HEK293 (cell line): ENCODE measurements around the gene GNB5.

ENCODE experiments used
- CTCF ChIA-PET: fragments of 350-600 bp; formaldehyde crosslinking; extraction: SDS; loops from one replicate; lab custom pipeline; 2021; ENCODE audit warnings: antibody characterized with exemption; lab: Yijun Ruan, JAX
- POLR2A ChIA-PET: fragments of 300-600 bp; formaldehyde crosslinking; extraction: SDS; loops from one replicate; lab custom pipeline; 2020; ENCODE audit warnings: antibody characterized with exemption, inconsistent platforms; lab: Yijun Ruan, JAX
- H3K27ac ChIP-seq: fragments of 200-500 bp; sonication (Bioruptor generic); 2 replicates; pipeline ENCODE4 v1.5.1; 2014; ENCODE audit warnings: low read depth, low read length, control low read depth, inconsistent platforms; ENCODE audit errors: extremely low read depth
- H3K36me3 ChIP-seq, 2 experiments: fragments of 200-500 bp in 1 of 2; sonication (Bioruptor generic) in 1 of 2; 1 replicate in 1 of 2; 2 replicates in 1 of 2; pipeline ENCODE4 v1.5.1; 2014 to 2017; ENCODE audit warnings: inconsistent platforms in 2 of 2, low read length in 2 of 2; ENCODE audit not compliant: control insufficient read depth in 2 of 2, insufficient read depth in 1 of 2
- H3K4me1 ChIP-seq: fragments of 200-500 bp; sonication (Bioruptor generic); 2 replicates; pipeline ENCODE4 v1.5.1; 2014; ENCODE audit warnings: mild to moderate bottlenecking, low read length, inconsistent platforms; ENCODE audit not compliant: control insufficient read depth, insufficient read depth
- H3K4me3 ChIP-seq: 2 replicates; pipeline ENCODE4 v1.5.1; 2011; ENCODE audit warnings: low read depth, mild to moderate bottlenecking, control low read depth, low read length, moderate library complexity
- H3K9me3 ChIP-seq: fragments of 200-500 bp; sonication (Bioruptor generic); 2 replicates; pipeline ENCODE4 v1.5.1; 2014; ENCODE audit warnings: low read depth, low read length, inconsistent platforms; ENCODE audit not compliant: control insufficient read depth, insufficient read depth
- FEZF1 ChIP-seq: fragments of 450-650 bp; formaldehyde crosslinking; IDR thresholded peaks from 2 replicates; pipeline ENCODE4 v1.5.1; 2016; ENCODE audit warnings: missing biosample characterization, missing genetic modification characterization
- HOXA7 ChIP-seq: sonication (generic); formaldehyde crosslinking; IDR thresholded peaks from 2 replicates; pipeline ENCODE4 v1.8.1; 2022; ENCODE audit warnings: missing genetic modification reagents, borderline replicate concordance
- IKZF3 ChIP-seq: fragments of 450-650 bp; IDR thresholded peaks from 2 replicates; pipeline ENCODE4 v1.5.0; 2018; ENCODE audit warnings: missing biosample characterization, mild to moderate bottlenecking, missing genetic modification characterization, moderate library complexity
- KLF9 ChIP-seq: fragments of 450-650 bp; formaldehyde crosslinking; IDR thresholded peaks from 2 replicates; pipeline ENCODE4 v1.5.1; 2016; ENCODE audit warnings: missing biosample characterization, missing genetic modification characterization, low read depth
- MZF1 ChIP-seq: fragments of 450-650 bp; formaldehyde crosslinking; IDR thresholded peaks from 2 replicates; pipeline ENCODE4 v1.5.1; 2017; ENCODE audit warnings: missing biosample characterization, missing genetic modification characterization, borderline replicate concordance
- OSR2 ChIP-seq: fragments of 450-650 bp; formaldehyde crosslinking; IDR thresholded peaks from 2 replicates; pipeline ENCODE4 v1.5.1; 2016; ENCODE audit warnings: missing biosample characterization, missing genetic modification characterization
- SCRT1 ChIP-seq: fragments of 450-650 bp; formaldehyde crosslinking; IDR thresholded peaks from 2 replicates; pipeline ENCODE4 v1.5.1; 2016; ENCODE audit warnings: missing biosample characterization, missing genetic modification characterization, borderline replicate concordance
- YY2 ChIP-seq: fragments of 450-650 bp; formaldehyde crosslinking; IDR thresholded peaks from 2 replicates; pipeline ENCODE4 v1.5.1; 2016; ENCODE audit warnings: missing biosample characterization, missing genetic modification characterization
- ZBTB44 ChIP-seq: fragments of 450-650 bp; IDR thresholded peaks from 2 replicates; pipeline ENCODE4 v1.5.1; 2018; ENCODE audit warnings: missing biosample characterization, mild to moderate bottlenecking, missing genetic modification characterization
- ZEB2 ChIP-seq: fragments of 450-650 bp; formaldehyde crosslinking; IDR thresholded peaks from 2 replicates; pipeline ENCODE4 v1.5.1; 2016; ENCODE audit warnings: missing biosample characterization, missing genetic modification characterization
- ZNF157 ChIP-seq: fragments of 450-650 bp; formaldehyde crosslinking; IDR thresholded peaks from 2 replicates; pipeline ENCODE4 v1.5.1; 2016; ENCODE audit warnings: missing biosample characterization, missing genetic modification characterization
- ZNF23 ChIP-seq: fragments of 450-650 bp; formaldehyde crosslinking; IDR thresholded peaks from 2 replicates; pipeline ENCODE4 v1.5.1; 2016; ENCODE audit warnings: missing biosample characterization, missing genetic modification characterization, borderline replicate concordance
- ZNF26 ChIP-seq: fragments of 450-650 bp; formaldehyde crosslinking; IDR thresholded peaks from 2 replicates; pipeline ENCODE4 v1.5.1; 2016; ENCODE audit warnings: missing biosample characterization, missing genetic modification characterization
- ZNF266 ChIP-seq: fragments of 450-650 bp; formaldehyde crosslinking; IDR thresholded peaks from 2 replicates; pipeline ENCODE4 v1.5.1; 2016; ENCODE audit warnings: missing biosample characterization, missing genetic modification characterization, low read depth
- ZNF341 ChIP-seq: fragments of 450-650 bp; formaldehyde crosslinking; IDR thresholded peaks from 2 replicates; pipeline ENCODE4; 2016; ENCODE audit warnings: low read depth, missing biosample characterization, missing genetic modification characterization
- ZNF362 ChIP-seq: fragments of 450-650 bp; formaldehyde crosslinking; IDR thresholded peaks from 2 replicates; pipeline ENCODE4 v1.5.1; 2016; ENCODE audit warnings: missing biosample characterization, missing genetic modification characterization
- ZNF404 ChIP-seq: fragments of 450-650 bp; formaldehyde crosslinking; IDR thresholded peaks from 2 replicates; pipeline ENCODE4 v1.5.1; 2017; ENCODE audit warnings: missing biosample characterization, missing genetic modification characterization
- ZNF558 ChIP-seq: fragments of 450-650 bp; formaldehyde crosslinking; IDR thresholded peaks from 2 replicates; pipeline ENCODE4 v1.5.1; 2016; ENCODE audit warnings: missing biosample characterization, missing genetic modification characterization
- ZNF580 ChIP-seq: fragments of 450-650 bp; formaldehyde crosslinking; IDR thresholded peaks from 2 replicates; pipeline ENCODE4 v1.5.1; 2016; ENCODE audit warnings: missing biosample characterization, missing genetic modification characterization
- ZNF624 ChIP-seq: fragments of 450-650 bp; formaldehyde crosslinking; IDR thresholded peaks from 2 replicates; pipeline ENCODE4 v1.5.1; 2017; ENCODE audit warnings: missing biosample characterization, missing genetic modification characterization
- ZNF629 ChIP-seq: fragments of 450-650 bp; formaldehyde crosslinking; IDR thresholded peaks from 2 replicates; pipeline ENCODE4 v1.5.1; 2017; ENCODE audit warnings: missing biosample characterization, missing genetic modification characterization
- ZNF654 ChIP-seq: fragments of 450-650 bp; formaldehyde crosslinking; IDR thresholded peaks from 2 replicates; pipeline ENCODE4 v1.5.1; 2016; ENCODE audit warnings: low read depth, missing biosample characterization, missing genetic modification characterization
- ZNF707 ChIP-seq: fragments of 450-650 bp; formaldehyde crosslinking; IDR thresholded peaks from 2 replicates; pipeline ENCODE4 v1.5.1; 2016; ENCODE audit warnings: missing biosample characterization, missing genetic modification characterization
- ZNF747 ChIP-seq: fragments of 450-650 bp; formaldehyde crosslinking; IDR thresholded peaks from 2 replicates; pipeline ENCODE4 v1.5.1; 2016; ENCODE audit warnings: missing biosample characterization, missing genetic modification characterization
- ZNF837 ChIP-seq: fragments of 450-650 bp; formaldehyde crosslinking; IDR thresholded peaks from 2 replicates; pipeline ENCODE4 v1.5.1; 2016; ENCODE audit warnings: missing biosample characterization, missing genetic modification characterization
- ZSCAN23 ChIP-seq: fragments of 450-650 bp; formaldehyde crosslinking; IDR thresholded peaks from 2 replicates; pipeline ENCODE4 v1.5.1; 2016; ENCODE audit warnings: missing biosample characterization, missing genetic modification characterization

GNB5 gene

GRCh38 chr15:52178765-52179164, 12.4 kb downstream of the GNB5 start:
- ChIA-PET CTCF (interaction anchor here (0.9 to 1.5 kb wide), 3 partner anchors 30 to 39 kb away, joined by 4 to 5 read pairs (median 4); no protein-coding TSS in a partner anchor), POLR2A (no interaction called here)
- Histone ChIP-seq H3K4me1 (no peaks in the 10 kb centered on the region), H3K4me3 (peak overlapping the region; percentile 83), H3K36me3 (no peaks in the 10 kb centered on the region), H3K27ac (no peak overlapping the region; the same call in 1 of the 2 replicates), H3K9me3 (no peaks in the 10 kb centered on the region)
- TF ChIP-seq SCRT1 (tag by site-specific recombination) (no peak), ZNF707 (tag by site-specific recombination) (no peak), HOXA7 (CRISPR knock-in tag) (no peak), ZNF23 (tag by site-specific recombination) (no peak), ZNF624 (no peak), ZNF629 (tag by site-specific recombination) (no peak), ZNF558 (tag by site-specific recombination) (no peak), YY2 (tag by site-specific recombination) (no peak), ZNF157 (tag by site-specific recombination) (no peak), KLF9 (tag by site-specific recombination) (no peak), ZNF404 (no peak), ZNF654 (tag by site-specific recombination) (no peak), ZNF837 (tag by site-specific recombination) (no peak), OSR2 (no peak), ZNF747 (tag by site-specific recombination) (no peak), MZF1 (tag by site-specific recombination) (no peak), ZNF26 (tag by site-specific recombination) (no peak)

- H3K9me3 ChIP-seq: no peaks in the 10 kb centered on the region
- no peaks in the 10 kb centered on the region for H3K4me1 ChIP-seq
- no peak overlapping the region for H3K27ac ChIP-seq
- no peaks in the 10 kb centered on the region for H3K36me3 ChIP-seq
- CTCF ChIA-PET: no interaction called here
- H3K4me3 ChIP-seq: no peak overlapping the region
- POLR2A ChIA-PET: no interaction called here
- TF ChIP-seq ZSCAN23: no peak
- TF ChIP-seq ZNF341 (tag by site-specific recombination): no peak
- no peak for TF ChIP-seq ZNF362 (tag by site-specific recombination)
- no peak for TF ChIP-seq ZEB2 (tag by site-specific recombination)
- TF ChIP-seq ZNF580 (tag by site-specific recombination): no peak
- TF ChIP-seq ZBTB44 (tag by site-specific recombination): no peak
- TF ChIP-seq ZNF654 (tag by site-specific recombination): no peak
- TF ChIP-seq ZNF266: no peak
- no peak for TF ChIP-seq FEZF1 (tag by site-specific recombination)
- no peak for TF ChIP-seq IKZF3 (tag by site-specific recombination)
These were observed 18.3 kb downstream of the GNB5 start for GRCh38 chr15:52172869-52173268.
